GM12873 (cell line): ENCODE data around the gene CEACAM4.

ENCODE experiments used
- CTCF ChIP-seq: IDR thresholded peaks from 2 replicates; pipeline ENCODE4 v1.5.1; 2012; ENCODE audit warnings: low read depth, mild to moderate bottlenecking, moderate library complexity, low read length, control low read depth; ENCODE audit not compliant: insufficient read depth; ENCODE audit errors: missing control alignments

The CEACAM4 gene

GRCh38 chr19:41617941-41618730, 8.7 kb downstream of the CEACAM4 start:
- TF ChIP-seq CTCF, result no peak

- TF ChIP-seq CTCF, result no peak
Observed at GRCh38 chr19:41616792-41617621, 9.9 kb downstream of the CEACAM4 start.

- no peak for TF ChIP-seq CTCF
Observed at GRCh38 chr19:41615207-41615606, 11.7 kb downstream of the CEACAM4 start.

GRCh38 chr19:41612483-41612882, 14.4 kb downstream of the CEACAM4 start:
- no peak for TF ChIP-seq CTCF

- no peak for TF ChIP-seq CTCF
Observed at GRCh38 chr19:41610789-41611188, 16.1 kb downstream of the CEACAM4 start.

- TF ChIP-seq CTCF, result no peak
Observed at GRCh38 chr19:41607668-41608067, 19.2 kb downstream of the CEACAM4 start.

GRCh38 chr19:41606215-41606837, 20.5 kb downstream of the CEACAM4 start:
- TF ChIP-seq CTCF, result no peak
